Fibroblast of mammary gland (primary cell): Measurements from ENCODE around the gene BTG1.

Source experiments
- DNase-seq: peaks from one replicate; pipeline ENCODE4 v3.0.0-alpha.2; 2010; ENCODE audit warnings: low read depth
- H3K4me3 ChIP-seq: 2 replicates; pipeline ENCODE4 v1.5.1; 2011; ENCODE audit warnings: low read depth, mild to moderate bottlenecking, low read length, moderate library complexity; ENCODE audit not compliant: control insufficient read depth
- CTCF ChIP-seq: conservative IDR thresholded peaks from 2 replicates; pipeline ENCODE4 v1.5.1; 2011; ENCODE audit warnings: low read depth, low read length, inconsistent platforms; ENCODE audit not compliant: control insufficient read depth, insufficient read depth

The BTG1 gene

GRCh38 chr12:92109613-92110012 is 36.0 kb downstream of the BTG1 start:
- TF ChIP-seq CTCF = no peak
- no peak for DNase-seq
- H3K4me3 ChIP-seq = no peak overlapping the region

GRCh38 chr12:92108651-92109050 is 37.0 kb downstream of the BTG1 start:
- peak; percentile 62 for DNase-seq
- no peak overlapping the region for H3K4me3 ChIP-seq
- TF ChIP-seq CTCF = no peak

GRCh38 chr12:92107621-92108131 is 38.0 kb downstream of the BTG1 start:
- H3K4me3 ChIP-seq = no peak overlapping the region
- TF ChIP-seq CTCF = no peak
- no peak for DNase-seq

- no peak for TF ChIP-seq CTCF
- no peak overlapping the region for H3K4me3 ChIP-seq
- no peak for DNase-seq
These were observed 38.6 kb downstream of the BTG1 start for GRCh38 chr12:92107094-92107493.

GRCh38 chr12:92105676-92106075 is 40.0 kb downstream of the BTG1 start:
- H3K4me3 ChIP-seq = no peak overlapping the region
- DNase-seq = no peak
- TF ChIP-seq CTCF = no peak

- DNase-seq = no peak
- TF ChIP-seq CTCF = no peak
- no peak overlapping the region for H3K4me3 ChIP-seq
These were observed 40.5 kb downstream of the BTG1 start for GRCh38 chr12:92105110-92105509.

- H3K4me3 ChIP-seq = no peak overlapping the region
- no peak for DNase-seq
- TF ChIP-seq CTCF = no peak
These were observed 43.0 kb downstream of the BTG1 start for GRCh38 chr12:92102606-92103005.
